SK-N-SH (cell line): ENCODE measurements around the gene SFT2D1. TPM values are rescaled to one million over a fixed set of nuclear protein-coding genes. Genes with fewer than 3 reads are reported as not detected.

Source experiments
- CTCF ChIA-PET: fragments of 300-600, 350-600 bp; formaldehyde crosslinking; extraction: SDS; loops from one replicate; lab custom pipeline; 2021; lab: Yijun Ruan, JAX
- POLR2A ChIA-PET: fragments of 350-600 bp; sonication (Branson Sonifier 250); formaldehyde crosslinking; extraction: SDS; loops from one replicate; lab custom pipeline; 2020; ENCODE audit warnings: antibody characterized with exemption, inconsistent platforms; lab: Yijun Ruan, JAX
- DNase-seq: peaks from one replicate; pipeline ENCODE4 v3.0.0; 2012
- H2AFZ ChIP-seq: fragments of 200-600 bp; sonication (generic); 2 replicates; pipeline ENCODE4 v1.8.1; 2016; ENCODE audit warnings: antibody characterized with exemption, mild to moderate bottlenecking, low read depth
- H3F3A ChIP-seq: fragments of 200-600 bp; sonication (generic); replicated peaks from 2 replicates; pipeline ENCODE3; 2016; ENCODE audit warnings: antibody characterized with exemption, mild to moderate bottlenecking; ENCODE audit not compliant: insufficient read depth
- H3K27ac ChIP-seq, 2 experiments: fragments of 200-500 bp in 1 of 2; fragments of 200-600 bp in 1 of 2; sonication (Bioruptor generic) in 1 of 2; sonication (generic), shearing (Covaris generic) in 1 of 2; 2 replicates each; pipeline versions ENCODE4 v1.5.1 to v1.6.1; 2014 to 2016; ENCODE audit warnings: low read depth in 2 of 2, inconsistent platforms in 1 of 2, low read length in 1 of 2, mild to moderate bottlenecking in 1 of 2, mixed read lengths in 1 of 2
- H3K27me3 ChIP-seq: fragments of 200-600 bp; sonication (generic), shearing (Covaris generic); 2 replicates; pipeline ENCODE4 v1.6.1; 2016; ENCODE audit warnings: mixed run types; ENCODE audit not compliant: insufficient read depth
- H3K36me3 ChIP-seq, 2 experiments: fragments of 200-500 bp in 1 of 2; fragments of 200-600 bp in 1 of 2; sonication (Bioruptor generic) in 1 of 2; sonication (generic) in 1 of 2; replicated peaks in 1 of 2; 2 replicates each; pipeline versions ENCODE3 to v1.5.1; 2014 to 2016; ENCODE audit warnings: low read length in 1 of 2, mild to moderate bottlenecking in 1 of 2; ENCODE audit not compliant: insufficient read depth in 2 of 2, control insufficient read depth in 1 of 2
- H3K4me1 ChIP-seq, 2 experiments: fragments of 200-500 bp in 1 of 2; fragments of 200-600 bp in 1 of 2; sonication (Bioruptor generic) in 1 of 2; sonication (generic), shearing (Covaris generic) in 1 of 2; 2 replicates each; pipeline versions ENCODE4 v1.5.1 to v1.6.1; 2014 to 2016; ENCODE audit warnings: low read depth in 1 of 2, low read length in 1 of 2, mixed run types in 1 of 2; ENCODE audit not compliant: insufficient read depth in 2 of 2, control insufficient read depth in 1 of 2
- H3K4me2 ChIP-seq: fragments of 200-600 bp; sonication (generic), shearing (Covaris generic); 2 replicates; pipeline ENCODE4 v1.6.1; 2017; ENCODE audit warnings: mixed run types
- H3K4me3 ChIP-seq, 2 experiments: fragments of 200-500 bp in 1 of 2; fragments of 200-600 bp in 1 of 2; sonication (Bioruptor generic) in 1 of 2; sonication (generic), shearing (Covaris generic) in 1 of 2; 2 replicates each; pipeline versions ENCODE4 v1.5.1 to v1.8.1; 2014 to 2016; ENCODE audit warnings: low read depth in 2 of 2, inconsistent platforms in 1 of 2, low read length in 1 of 2, mild to moderate bottlenecking in 1 of 2, mixed read lengths in 1 of 2, moderate library complexity in 1 of 2
- H3K79me2 ChIP-seq: fragments of 200-600 bp; sonication (generic); 2 replicates; pipeline ENCODE4 v1.8.1; 2017; ENCODE audit warnings: mild to moderate bottlenecking; ENCODE audit not compliant: insufficient read depth
- H3K9ac ChIP-seq: fragments of 200-600 bp; sonication (generic); 2 replicates; pipeline ENCODE4 v1.6.1; 2017; ENCODE audit warnings: mixed run types
- H3K9me2 ChIP-seq: fragments of 200-600 bp; sonication (generic); 2 replicates; pipeline ENCODE4 v1.6.1; 2017; ENCODE audit warnings: mixed run types
- H3K9me3 ChIP-seq: fragments of 200-600 bp; sonication (generic); 2 replicates; pipeline ENCODE4 v1.6.1; 2017; ENCODE audit warnings: mixed run types, mild to moderate bottlenecking, moderate library complexity
- H4K20me1 ChIP-seq: fragments of 200-600 bp; sonication (generic); 2 replicates; pipeline ENCODE4 v1.6.1; 2017; ENCODE audit warnings: mild to moderate bottlenecking, mixed run types; ENCODE audit not compliant: insufficient read depth
- FOSL2 ChIP-seq: IDR thresholded peaks from 2 replicates; pipeline ENCODE4 v1.4.0; 2012; ENCODE audit warnings: low read depth, mild to moderate bottlenecking, moderate library complexity, borderline replicate concordance
- FOXJ3 ChIP-seq: sonication (generic); formaldehyde crosslinking; IDR thresholded peaks from 2 replicates; pipeline ENCODE4 v1.5.1; 2020; ENCODE audit warnings: mild to moderate bottlenecking, missing genetic modification reagents
- FOXM1 ChIP-seq: IDR thresholded peaks from 2 replicates; pipeline ENCODE4 v1.4.0; 2012; ENCODE audit warnings: low read depth, mild to moderate bottlenecking
- GABPA ChIP-seq: IDR thresholded peaks from 2 replicates; pipeline ENCODE4 v1.4.0; 2012; ENCODE audit warnings: low read depth, mild to moderate bottlenecking
- MAX ChIP-seq: IDR thresholded peaks from 2 replicates; pipeline ENCODE4 v1.4.0; 2012; ENCODE audit warnings: low read depth
- MEF2A ChIP-seq: IDR thresholded peaks from 2 replicates; pipeline ENCODE4 v1.4.0; 2012; ENCODE audit warnings: low read depth, borderline replicate concordance
- NRF1 ChIP-seq: IDR thresholded peaks from 2 replicates; pipeline ENCODE4 v1.6.1; 2012; ENCODE audit warnings: low read depth, mild to moderate bottlenecking, low read length
- RCOR1 ChIP-seq: fragments of 150-350 bp; IDR thresholded peaks from 2 replicates; pipeline ENCODE4 v1.6.1; 2017; ENCODE audit warnings: antibody characterized with exemption, low read length
- RFX5 ChIP-seq: IDR thresholded peaks from 2 replicates; pipeline ENCODE4 v1.6.1; 2012; ENCODE audit warnings: mild to moderate bottlenecking, improper control_type of control experiment, low read length
- RXRA ChIP-seq: IDR thresholded peaks from 2 replicates; pipeline ENCODE4 v1.4.0; 2012; ENCODE audit warnings: low read depth, mild to moderate bottlenecking, borderline replicate concordance
- SMC3 ChIP-seq: IDR thresholded peaks from 2 replicates; pipeline ENCODE4 v1.6.1; 2012; ENCODE audit warnings: low read depth, low read length, improper control_type of control experiment
- TCF12 ChIP-seq: IDR thresholded peaks from 2 replicates; pipeline ENCODE4 v1.4.0; 2012
- WGBS: methylation state at CpG from one replicate; pipeline ENCODE4 v1.1.6; 2017; ENCODE audit warnings: low lambda C conversion rate; 5-methylcytosine and 5-hydroxymethylcytosine counted together
- polyA plus RNA-seq, 3 experiments: library from polyadenylated mRNA; depleted of rRNA; stranded (reverse); fragments of >200 nt; gene quantifications; 2 replicates each; pipeline ENCODE4 v1.2.3, GENCODE V29; 2012
- TF ChIP-seq, protein P1 (sequence below): fragments of 150-350 bp; IDR thresholded peaks from 2 replicates; pipeline ENCODE4 v1.6.1; 2016; ENCODE audit warnings: mild to moderate bottlenecking, low read depth, low read length
- TF ChIP-seq, protein P2 (sequence below): IDR thresholded peaks from 2 replicates; pipeline ENCODE4 v1.4.0; 2012; ENCODE audit warnings: low read depth, borderline replicate concordance
- TF ChIP-seq, protein P3 (sequence below): IDR thresholded peaks from 2 replicates; pipeline ENCODE4; 2012
- TF ChIP-seq, protein P4 (sequence below): fragments of 150-350 bp; IDR thresholded peaks from 2 replicates; pipeline ENCODE4 v1.6.1; 2017; ENCODE audit warnings: antibody characterized with exemption, low read length, low read depth, borderline replicate concordance
- TF ChIP-seq, protein P5 (sequence below): IDR thresholded peaks from 2 replicates; pipeline ENCODE4 v1.6.1; 2012; ENCODE audit warnings: mild to moderate bottlenecking, low read depth, low read length, moderate library complexity

The SFT2D1 gene
- polyA plus RNA-seq, 1 of the 3 experiments (the other 2 are of a cell fraction), result 131 TPM

DNA sequence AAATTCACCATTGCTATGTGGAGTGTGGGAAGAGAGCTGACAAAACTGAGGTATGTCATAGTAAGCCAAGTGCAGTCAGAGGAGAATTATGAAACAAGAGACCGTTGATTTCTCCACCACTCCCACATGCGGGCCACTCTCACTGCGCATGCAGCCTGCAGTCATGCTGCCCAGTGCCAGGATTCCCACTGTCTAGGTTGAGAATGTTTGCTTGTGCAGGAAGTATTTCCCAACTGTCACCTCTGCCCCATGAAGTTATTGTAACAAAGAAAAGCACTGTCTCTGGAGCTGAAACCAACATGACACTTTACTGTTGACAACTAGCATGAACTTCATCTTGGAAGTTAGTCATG, 18.7 kb upstream of the SFT2D1 start:
- Histone ChIP-seq H3K27ac (no peak overlapping the region), H4K20me1 (no peaks in the 10 kb centered on the region), H3K4me2 (no peak overlapping the region), H3K4me3 (no peak overlapping the region), H3K9ac (no peak overlapping the region), H2AFZ (no peak overlapping the region), H3K9me2 (no peaks in the 10 kb centered on the region), H3K4me1 (peaks cover 2 to 14% of the 10 kb centered on the region in 2 experiments; a peak in 2 of 4 replicates), H3K79me2 (no peaks in the 10 kb centered on the region), H3F3A (peaks cover 4% of the 10 kb centered on the region), H3K36me3 (peaks cover 0 to 11% of the 10 kb centered on the region in 2 experiments), H3K9me3 (no peaks in the 10 kb centered on the region), H3K27me3 (no peaks in the 10 kb centered on the region)
- ChIA-PET POLR2A (no interaction called here), CTCF (no interaction called here)
- TF ChIP-seq FOXJ3 (CRISPR knock-in tag), result no peak
- no peak for TF ChIP-seq TCF12
- no peak for TF ChIP-seq RXRA
- TF ChIP-seq GABPA, result no peak
- 68% methylated on average over 3 of the region's 3 CpGs for WGBS
- no peak for DNase-seq

DNA sequence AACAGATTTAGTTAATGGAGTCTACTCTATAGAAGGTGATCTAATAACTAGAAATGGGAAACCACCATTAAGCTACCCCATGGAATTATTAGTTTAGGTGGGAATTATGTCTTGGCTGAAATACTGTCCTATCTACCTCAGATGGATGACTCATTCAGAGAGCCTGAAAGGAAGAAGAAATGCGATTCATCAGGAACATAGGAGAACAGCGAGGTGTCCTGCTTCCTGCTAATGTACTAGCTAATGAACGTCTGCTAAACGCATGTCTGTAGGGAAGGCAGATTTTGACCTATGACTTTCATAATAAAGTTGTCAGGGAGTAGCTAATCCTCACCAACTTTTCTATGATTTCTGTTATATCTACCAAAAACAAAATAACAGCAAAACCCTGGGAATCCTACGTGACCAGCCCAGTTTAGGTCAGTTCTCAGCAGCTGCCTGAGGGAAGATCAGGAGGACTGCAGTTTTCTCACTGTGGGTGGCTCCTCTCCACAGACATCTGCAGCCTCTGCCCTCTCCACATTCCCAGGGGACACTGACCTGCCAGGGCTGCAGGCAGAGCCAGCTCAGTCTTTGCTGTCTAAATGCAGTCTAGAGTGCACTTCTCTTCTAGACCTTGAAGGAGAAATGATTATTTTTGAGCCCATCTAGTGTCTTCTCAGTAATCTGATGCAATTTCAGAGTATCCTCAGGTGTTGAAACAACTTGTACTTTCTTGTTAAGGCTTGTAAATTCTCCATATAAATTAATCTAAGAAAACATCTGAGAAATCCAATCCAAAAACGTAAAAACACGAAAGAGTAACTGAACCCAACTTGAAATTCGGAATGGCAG, 18.1 kb upstream of the SFT2D1 start:
- TF ChIP-seq FOXM1 (no peak), RCOR1 (no peak), SMC3 (no peak), MEF2A (no peak), RFX5 (no peak), FOSL2 (no peak), GABPA (no peak), NRF1 (no peak), MAX (no peak)
- TF ChIP-seq, protein P1, sequence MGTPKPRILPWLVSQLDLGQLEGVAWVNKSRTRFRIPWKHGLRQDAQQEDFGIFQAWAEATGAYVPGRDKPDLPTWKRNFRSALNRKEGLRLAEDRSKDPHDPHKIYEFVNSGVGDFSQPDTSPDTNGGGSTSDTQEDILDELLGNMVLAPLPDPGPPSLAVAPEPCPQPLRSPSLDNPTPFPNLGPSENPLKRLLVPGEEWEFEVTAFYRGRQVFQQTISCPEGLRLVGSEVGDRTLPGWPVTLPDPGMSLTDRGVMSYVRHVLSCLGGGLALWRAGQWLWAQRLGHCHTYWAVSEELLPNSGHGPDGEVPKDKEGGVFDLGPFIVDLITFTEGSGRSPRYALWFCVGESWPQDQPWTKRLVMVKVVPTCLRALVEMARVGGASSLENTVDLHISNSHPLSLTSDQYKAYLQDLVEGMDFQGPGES, result no peak
- TF ChIP-seq, protein P2, sequence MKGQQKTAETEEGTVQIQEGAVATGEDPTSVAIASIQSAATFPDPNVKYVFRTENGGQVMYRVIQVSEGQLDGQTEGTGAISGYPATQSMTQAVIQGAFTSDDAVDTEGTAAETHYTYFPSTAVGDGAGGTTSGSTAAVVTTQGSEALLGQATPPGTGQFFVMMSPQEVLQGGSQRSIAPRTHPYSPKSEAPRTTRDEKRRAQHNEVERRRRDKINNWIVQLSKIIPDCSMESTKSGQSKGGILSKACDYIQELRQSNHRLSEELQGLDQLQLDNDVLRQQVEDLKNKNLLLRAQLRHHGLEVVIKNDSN, result no peak
- TF ChIP-seq, protein P3, sequence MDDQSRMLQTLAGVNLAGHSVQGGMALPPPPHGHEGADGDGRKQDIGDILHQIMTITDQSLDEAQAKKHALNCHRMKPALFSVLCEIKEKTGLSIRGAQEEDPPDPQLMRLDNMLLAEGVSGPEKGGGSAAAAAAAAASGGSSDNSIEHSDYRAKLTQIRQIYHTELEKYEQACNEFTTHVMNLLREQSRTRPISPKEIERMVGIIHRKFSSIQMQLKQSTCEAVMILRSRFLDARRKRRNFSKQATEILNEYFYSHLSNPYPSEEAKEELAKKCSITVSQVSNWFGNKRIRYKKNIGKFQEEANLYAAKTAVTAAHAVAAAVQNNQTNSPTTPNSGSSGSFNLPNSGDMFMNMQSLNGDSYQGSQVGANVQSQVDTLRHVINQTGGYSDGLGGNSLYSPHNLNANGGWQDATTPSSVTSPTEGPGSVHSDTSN, result no peak
- TF ChIP-seq, protein P4, sequence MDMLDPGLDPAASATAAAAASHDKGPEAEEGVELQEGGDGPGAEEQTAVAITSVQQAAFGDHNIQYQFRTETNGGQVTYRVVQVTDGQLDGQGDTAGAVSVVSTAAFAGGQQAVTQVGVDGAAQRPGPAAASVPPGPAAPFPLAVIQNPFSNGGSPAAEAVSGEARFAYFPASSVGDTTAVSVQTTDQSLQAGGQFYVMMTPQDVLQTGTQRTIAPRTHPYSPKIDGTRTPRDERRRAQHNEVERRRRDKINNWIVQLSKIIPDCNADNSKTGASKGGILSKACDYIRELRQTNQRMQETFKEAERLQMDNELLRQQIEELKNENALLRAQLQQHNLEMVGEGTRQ, result no peak
- TF ChIP-seq, protein P5, sequence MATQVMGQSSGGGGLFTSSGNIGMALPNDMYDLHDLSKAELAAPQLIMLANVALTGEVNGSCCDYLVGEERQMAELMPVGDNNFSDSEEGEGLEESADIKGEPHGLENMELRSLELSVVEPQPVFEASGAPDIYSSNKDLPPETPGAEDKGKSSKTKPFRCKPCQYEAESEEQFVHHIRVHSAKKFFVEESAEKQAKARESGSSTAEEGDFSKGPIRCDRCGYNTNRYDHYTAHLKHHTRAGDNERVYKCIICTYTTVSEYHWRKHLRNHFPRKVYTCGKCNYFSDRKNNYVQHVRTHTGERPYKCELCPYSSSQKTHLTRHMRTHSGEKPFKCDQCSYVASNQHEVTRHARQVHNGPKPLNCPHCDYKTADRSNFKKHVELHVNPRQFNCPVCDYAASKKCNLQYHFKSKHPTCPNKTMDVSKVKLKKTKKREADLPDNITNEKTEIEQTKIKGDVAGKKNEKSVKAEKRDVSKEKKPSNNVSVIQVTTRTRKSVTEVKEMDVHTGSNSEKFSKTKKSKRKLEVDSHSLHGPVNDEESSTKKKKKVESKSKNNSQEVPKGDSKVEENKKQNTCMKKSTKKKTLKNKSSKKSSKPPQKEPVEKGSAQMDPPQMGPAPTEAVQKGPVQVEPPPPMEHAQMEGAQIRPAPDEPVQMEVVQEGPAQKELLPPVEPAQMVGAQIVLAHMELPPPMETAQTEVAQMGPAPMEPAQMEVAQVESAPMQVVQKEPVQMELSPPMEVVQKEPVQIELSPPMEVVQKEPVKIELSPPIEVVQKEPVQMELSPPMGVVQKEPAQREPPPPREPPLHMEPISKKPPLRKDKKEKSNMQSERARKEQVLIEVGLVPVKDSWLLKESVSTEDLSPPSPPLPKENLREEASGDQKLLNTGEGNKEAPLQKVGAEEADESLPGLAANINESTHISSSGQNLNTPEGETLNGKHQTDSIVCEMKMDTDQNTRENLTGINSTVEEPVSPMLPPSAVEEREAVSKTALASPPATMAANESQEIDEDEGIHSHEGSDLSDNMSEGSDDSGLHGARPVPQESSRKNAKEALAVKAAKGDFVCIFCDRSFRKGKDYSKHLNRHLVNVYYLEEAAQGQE, result no peak
- no peaks in the 10 kb centered on the region for H3K27me3 ChIP-seq
- no peaks in the 10 kb centered on the region for H3K9me3 ChIP-seq
- no peak overlapping the region for H2AFZ ChIP-seq
- no peaks in the 10 kb centered on the region for H3K9me2 ChIP-seq
- peaks cover 0 to 7% of the 10 kb centered on the region in 2 experiments for H3K36me3 ChIP-seq
- ChIA-PET CTCF (interaction anchor here (1.3 kb wide), 1 partner anchor 21 kb away, joined by 5 read pairs; no protein-coding TSS in a partner anchor), POLR2A (no interaction called here)
- H3F3A ChIP-seq, result peaks cover 3% of the 10 kb centered on the region
- no peak overlapping the region for H3K4me3 ChIP-seq
- peaks cover 2 to 9% of the 10 kb centered on the region in 2 experiments; a peak in 2 of 4 replicates for H3K4me1 ChIP-seq
- H4K20me1 ChIP-seq, result no peaks in the 10 kb centered on the region
- H3K4me2 ChIP-seq, result no peak overlapping the region
- no peak overlapping the region for H3K27ac ChIP-seq
- no peak overlapping the region for H3K9ac ChIP-seq
- DNase-seq, result no peak
- 54% methylated on average over 8 of the region's 8 CpGs for WGBS
- no peaks in the 10 kb centered on the region for H3K79me2 ChIP-seq
